Karpas-422 (cell line): Measurements from ENCODE around the gene GCAT. TPM values are rescaled to one million over a fixed set of nuclear protein-coding genes. Genes with fewer than 3 reads are reported as not detected.

ENCODE experiments used
- DNase-seq: peaks from one replicate; pipeline ENCODE4 v3.0.0-alpha.2; 2015
- H2AFZ ChIP-seq: fragments of 200-600 bp; sonication (generic); 2 replicates; pipeline ENCODE4 v1.6.1; 2014; ENCODE audit warnings: antibody characterized with exemption, low read length, mixed read lengths
- H3K27ac ChIP-seq: fragments of 200-600 bp; sonication (generic); 2 replicates; pipeline ENCODE4 v1.5.1; 2014; ENCODE audit warnings: mild to moderate bottlenecking, low read length, moderate library complexity
- H3K27me3 ChIP-seq: fragments of 200-600 bp; sonication (generic); 2 replicates; pipeline ENCODE4 v1.6.1; 2014; ENCODE audit warnings: low read length, mixed read lengths
- H3K36me3 ChIP-seq: fragments of 200-600 bp; sonication (generic); 2 replicates; pipeline ENCODE4 v1.6.1; 2014; ENCODE audit warnings: low read length, mixed read lengths; ENCODE audit not compliant: insufficient read depth
- H3K4me1 ChIP-seq: fragments of 200-600 bp; sonication (generic); 2 replicates; pipeline ENCODE4 v1.6.1; 2014; ENCODE audit warnings: mild to moderate bottlenecking, low read length, mixed read lengths
- H3K4me2 ChIP-seq: fragments of 200-600 bp; sonication (generic); 2 replicates; pipeline ENCODE4 v1.6.1; 2014; ENCODE audit warnings: low read length, low read depth, mild to moderate bottlenecking; ENCODE audit not compliant: poor library complexity, severe bottlenecking
- H3K4me3 ChIP-seq: fragments of 200-600 bp; sonication (generic); 2 replicates; pipeline ENCODE4 v1.5.1; 2014; ENCODE audit warnings: mild to moderate bottlenecking, antibody characterized with exemption, low read length, mixed read lengths
- H3K79me2 ChIP-seq: fragments of 200-600 bp; sonication (generic); 2 replicates; pipeline ENCODE4 v1.6.1; 2014; ENCODE audit warnings: mild to moderate bottlenecking, low read length, mixed read lengths
- H3K9ac ChIP-seq: fragments of 200-600 bp; sonication (generic); 2 replicates; pipeline ENCODE4 v1.6.0; 2014; ENCODE audit warnings: low read length
- H3K9me2 ChIP-seq: fragments of 200-600 bp; sonication (generic), shearing (Covaris generic); replicated peaks from 2 replicates; pipeline ENCODE4 v1.6.0; 2014; ENCODE audit warnings: mild to moderate bottlenecking, low read length, moderate library complexity; ENCODE audit not compliant: insufficient read depth
- H3K9me3 ChIP-seq: fragments of 300-700, 200-600 bp; sonication (generic); 2 replicates; pipeline ENCODE4 v1.6.1; 2014; ENCODE audit warnings: low read length, mixed read lengths
- H4K20me1 ChIP-seq: fragments of 200-600 bp; sonication (generic); 2 replicates; pipeline ENCODE4 v1.6.1; 2014; ENCODE audit warnings: mild to moderate bottlenecking, antibody characterized with exemption, low read length, low read depth; ENCODE audit not compliant: insufficient read depth
- total RNA-seq: library from RNA; depleted of rRNA; stranded (reverse); fragments of >200 nt; shearing (Covaris generic); gene quantifications from 2 replicates; pipeline ENCODE4 v1.2.3, GENCODE V29; 2014; ENCODE audit warnings: low replicate concordance

Gene GCAT
- total RNA-seq, 1 experiment from 2014 or later: 36.6 TPM

GRCh38 chr22:37803195-37803638 is 4.5 kb upstream of the GCAT start:
- Histone ChIP-seq H3K4me3 (no peak overlapping the region), H3K27ac (no peak overlapping the region), H3K9me3 (no peaks in the 10 kb centered on the region), H3K4me2 (no peak overlapping the region), H3K79me2 (peaks cover 3% of the 10 kb centered on the region), H3K9ac (no peak overlapping the region), H3K36me3 (no peaks in the 10 kb centered on the region), H2AFZ (no peak overlapping the region), H3K9me2 (no peaks in the 10 kb centered on the region), H3K4me1 (peaks cover 12% of the 10 kb centered on the region), H4K20me1 (no peaks in the 10 kb centered on the region), H3K27me3 (no peaks in the 10 kb centered on the region)
- no peak for DNase-seq

DNA sequence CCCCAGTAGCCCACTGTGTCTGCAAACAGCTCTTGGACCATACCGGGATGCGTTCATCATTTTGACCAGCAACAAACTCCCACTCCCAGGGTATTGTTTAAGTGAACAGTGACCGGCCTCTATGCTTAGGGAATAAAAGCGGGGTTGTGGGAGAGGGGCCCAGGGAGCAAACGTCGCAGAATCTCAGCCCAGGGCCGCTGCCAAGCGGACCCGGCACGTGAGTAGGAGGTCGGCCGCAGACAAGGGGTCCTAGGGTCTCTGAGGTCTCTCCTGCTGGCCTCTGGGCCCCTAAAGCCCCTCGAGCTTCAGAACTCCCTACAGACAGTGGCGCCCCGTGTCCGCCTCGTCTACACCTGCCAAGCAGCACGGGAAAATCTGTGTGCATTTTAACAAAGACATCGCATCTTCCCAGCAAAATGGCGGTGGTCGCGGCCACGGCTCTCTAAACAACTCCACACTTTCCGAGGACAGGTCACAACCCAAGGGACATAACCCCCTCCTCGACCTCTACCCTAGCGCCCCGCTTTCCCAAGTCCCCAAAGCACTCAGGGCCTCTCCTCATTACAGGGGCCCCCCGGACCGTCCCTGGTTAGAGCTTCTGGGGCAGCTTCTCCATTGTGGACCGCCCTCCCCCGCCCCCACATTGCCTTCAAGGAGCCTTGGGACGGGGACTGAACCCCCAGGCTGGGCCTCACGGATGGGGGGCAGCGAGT is 3.9 kb upstream of the GCAT start:
- H3K9ac ChIP-seq: no peak overlapping the region
- no peak overlapping the region for H3K4me2 ChIP-seq
- no peaks in the 10 kb centered on the region for H3K9me3 ChIP-seq
- no peaks in the 10 kb centered on the region for H3K9me2 ChIP-seq
- H3K4me1 ChIP-seq: peaks cover 15% of the 10 kb centered on the region
- H3K27me3 ChIP-seq: no peaks in the 10 kb centered on the region
- no peak overlapping the region for H3K4me3 ChIP-seq
- no peak for DNase-seq
- no peak overlapping the region for H2AFZ ChIP-seq
- no peaks in the 10 kb centered on the region for H3K36me3 ChIP-seq
- no peak overlapping the region for H3K27ac ChIP-seq
- peaks cover 8% of the 10 kb centered on the region for H3K79me2 ChIP-seq
- no peaks in the 10 kb centered on the region for H4K20me1 ChIP-seq

DNA sequence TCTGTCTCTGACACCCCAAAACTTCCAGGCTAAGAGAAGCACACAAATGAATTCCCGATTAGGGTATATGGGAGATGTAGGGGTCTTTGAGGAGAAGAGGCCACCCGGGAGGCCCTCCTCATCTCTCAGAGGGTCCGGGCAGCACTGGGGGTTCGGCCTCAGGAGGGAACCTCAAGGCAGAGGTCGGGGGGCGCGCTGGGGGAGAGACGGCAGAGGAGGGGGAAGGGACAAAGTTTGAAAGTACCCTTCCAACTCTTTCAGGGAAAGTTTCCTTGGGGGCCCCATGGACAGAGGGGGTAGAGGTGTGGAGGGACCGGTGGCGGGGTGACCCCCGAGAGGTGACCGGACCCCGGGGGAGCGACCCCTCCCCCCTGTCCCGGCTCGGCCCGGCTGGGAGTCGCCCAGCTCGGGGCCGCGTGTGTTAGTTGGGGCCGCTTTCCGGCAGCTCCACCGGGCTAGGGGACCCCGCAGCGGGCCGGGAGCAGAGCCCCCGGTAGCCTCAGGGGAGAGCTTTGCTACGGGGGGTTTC is 3.3 kb upstream of the GCAT start:
- H3K9ac ChIP-seq: no peak overlapping the region
- H3K9me3 ChIP-seq: no peaks in the 10 kb centered on the region
- H3K79me2 ChIP-seq: peaks cover 14% of the 10 kb centered on the region
- no peak for DNase-seq
- no peaks in the 10 kb centered on the region for H4K20me1 ChIP-seq
- no peaks in the 10 kb centered on the region for H3K9me2 ChIP-seq
- no peak overlapping the region for H2AFZ ChIP-seq
- no peaks in the 10 kb centered on the region for H3K36me3 ChIP-seq
- no peak overlapping the region for H3K4me2 ChIP-seq
- H3K27ac ChIP-seq: no peak overlapping the region
- H3K4me1 ChIP-seq: peaks cover 21% of the 10 kb centered on the region
- H3K4me3 ChIP-seq: no peak overlapping the region
- no peaks in the 10 kb centered on the region for H3K27me3 ChIP-seq

DNA sequence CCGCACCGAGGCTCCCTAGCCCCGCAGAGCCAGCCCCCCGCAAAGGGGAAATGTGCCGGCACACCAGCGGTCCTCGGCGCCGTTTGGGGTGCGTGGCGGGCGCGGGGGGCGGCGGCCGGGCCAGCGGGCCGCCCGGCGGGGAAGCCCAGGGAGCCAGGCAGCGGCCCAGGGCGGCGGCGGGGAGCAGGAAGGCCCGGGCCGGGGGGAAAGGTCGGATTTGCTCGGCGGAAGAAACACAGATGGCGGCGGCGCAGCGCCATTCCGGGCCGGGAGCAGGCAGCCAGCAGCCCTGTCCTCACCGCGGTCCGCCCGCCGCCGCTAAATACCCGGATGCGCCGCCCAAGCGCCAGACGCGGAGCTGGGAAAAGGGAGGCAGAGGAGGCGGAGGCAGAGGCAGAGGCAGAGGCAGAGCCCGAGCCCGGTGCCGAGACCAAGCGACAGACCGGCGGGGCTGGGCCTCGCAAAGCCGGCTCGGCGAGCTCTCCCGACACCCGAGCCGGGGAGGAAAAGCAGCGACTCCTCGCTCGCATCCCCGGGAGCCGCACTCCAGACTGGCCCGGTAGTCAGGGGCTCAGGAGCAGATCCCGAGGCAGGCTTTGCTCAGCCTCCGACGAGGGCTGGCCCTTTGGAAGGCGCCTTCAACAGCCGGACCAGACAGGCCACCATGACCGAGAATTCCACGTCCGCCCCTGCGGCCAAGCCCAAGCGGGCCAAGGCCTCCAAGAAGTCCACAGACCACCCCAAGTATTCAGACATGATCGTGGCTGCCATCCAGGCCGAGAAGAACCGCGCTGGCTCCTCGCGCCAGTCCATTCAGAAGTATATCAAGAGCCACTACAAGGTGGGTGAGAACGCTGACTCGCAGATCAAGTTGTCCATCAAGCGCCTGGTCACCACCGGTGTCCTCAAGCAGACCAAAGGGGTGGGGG is 2.6 kb upstream of the GCAT start:
- H3K9me3 ChIP-seq: no peaks in the 10 kb centered on the region
- no peak for DNase-seq
- no peaks in the 10 kb centered on the region for H3K36me3 ChIP-seq
- no peaks in the 10 kb centered on the region for H3K27me3 ChIP-seq
- no peaks in the 10 kb centered on the region for H4K20me1 ChIP-seq
- H3K4me3 ChIP-seq: no peak overlapping the region
- H3K9ac ChIP-seq: no peak overlapping the region
- H3K27ac ChIP-seq: no peak overlapping the region
- H3K9me2 ChIP-seq: no peaks in the 10 kb centered on the region
- H2AFZ ChIP-seq: no peak overlapping the region
- H3K4me2 ChIP-seq: no peak overlapping the region
- H3K79me2 ChIP-seq: peaks cover 21% of the 10 kb centered on the region
- peaks cover 22% of the 10 kb centered on the region for H3K4me1 ChIP-seq

- no peak for DNase-seq
- Histone ChIP-seq H3K4me2 (no peak overlapping the region), H3K9me3 (no peaks in the 10 kb centered on the region), H3K79me2 (peaks cover 23% of the 10 kb centered on the region), H3K9me2 (no peaks in the 10 kb centered on the region), H3K36me3 (no peaks in the 10 kb centered on the region), H3K27me3 (no peaks in the 10 kb centered on the region), H2AFZ (no peak overlapping the region), H3K27ac (no peak overlapping the region), H3K4me3 (no peak overlapping the region), H4K20me1 (no peaks in the 10 kb centered on the region), H3K9ac (no peak overlapping the region), H3K4me1 (peaks cover 22% of the 10 kb centered on the region)
Observed at GRCh38 chr22:37805810-37806277, 1.9 kb upstream of the GCAT start.

DNA sequence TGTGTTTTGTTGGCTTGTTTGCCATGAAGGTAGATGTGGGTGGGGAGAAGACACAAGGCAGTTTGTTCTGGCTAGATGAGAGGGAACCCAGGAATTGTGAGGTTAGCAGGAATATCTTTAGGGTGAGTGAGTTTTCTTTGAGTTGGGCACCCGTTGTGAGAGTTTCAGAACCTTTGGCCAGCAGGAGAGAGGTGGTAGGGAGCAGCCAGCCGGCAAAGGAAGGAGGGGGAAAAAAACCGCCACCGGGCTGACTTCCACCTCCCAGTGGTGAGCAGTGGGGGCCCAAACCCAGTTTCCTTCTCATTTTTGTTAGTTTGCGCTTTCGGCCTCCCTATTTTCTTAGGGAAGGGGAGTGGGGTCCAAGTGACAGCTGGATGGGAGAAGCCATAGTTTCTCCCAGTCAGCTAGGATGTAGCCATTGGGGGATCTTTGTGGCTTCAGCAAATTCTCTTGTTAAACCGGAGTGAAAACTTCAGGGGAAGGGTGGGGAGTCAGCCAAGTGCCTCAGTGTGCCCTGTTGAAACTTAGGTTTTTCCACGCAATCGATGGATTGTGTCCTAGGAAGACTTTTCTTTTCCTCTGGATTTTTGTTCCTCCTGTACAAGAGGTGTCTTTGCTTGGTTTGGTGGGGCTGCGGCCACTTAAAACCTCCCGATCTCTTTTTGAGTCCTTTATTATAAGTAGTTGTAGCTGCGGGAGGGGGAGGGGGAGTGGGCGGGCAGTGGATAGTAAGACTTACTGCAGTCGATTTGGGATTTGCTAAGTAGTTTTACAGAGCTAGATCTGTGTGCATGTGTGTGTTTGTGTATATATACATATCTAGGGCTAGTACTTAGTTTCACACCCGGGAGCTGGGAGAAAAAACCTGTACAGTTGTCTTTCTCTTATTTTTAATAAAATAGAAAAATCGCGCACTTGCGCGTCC is 1.1 kb upstream of the GCAT start:
- Histone ChIP-seq H3K4me2 (peak overlapping the region; percentile 73), H3K4me1 (peaks cover 22% of the 10 kb centered on the region), H4K20me1 (no peaks in the 10 kb centered on the region), H3K36me3 (no peaks in the 10 kb centered on the region), H3K9ac (peak overlapping the region; percentile 68), H3K27ac (no peak overlapping the region), H3K9me3 (no peaks in the 10 kb centered on the region), H3K9me2 (no peaks in the 10 kb centered on the region), H3K4me3 (peak overlapping the region; percentile 68), H3K27me3 (no peaks in the 10 kb centered on the region), H2AFZ (peak overlapping the region; percentile 86), H3K79me2 (peaks cover 25% of the 10 kb centered on the region)
- peak; percentile 54 for DNase-seq

DNA sequence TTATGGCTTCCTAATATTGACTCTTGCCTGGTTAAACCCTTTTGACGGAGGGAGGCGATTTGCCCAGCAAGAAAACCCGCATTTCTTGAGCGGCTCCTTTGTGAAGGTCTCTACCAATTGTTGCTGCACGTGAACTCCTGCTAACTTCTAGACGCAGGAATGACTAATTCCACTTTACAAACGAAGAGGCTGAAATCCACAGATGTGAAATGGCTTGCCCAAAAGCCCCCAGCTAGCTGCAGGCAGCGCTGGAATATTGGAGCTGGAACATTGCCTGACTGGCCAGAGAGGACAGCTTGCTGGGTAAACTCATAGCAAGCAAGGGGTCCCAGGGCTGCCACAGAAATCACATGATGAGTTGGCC is 542 bp downstream of the GCAT start:
- Histone ChIP-seq H3K4me2 (peak overlapping the region; percentile 73), H3K79me2 (peaks cover 25% of the 10 kb centered on the region), H3K9me2 (no peaks in the 10 kb centered on the region), H3K4me3 (peak overlapping the region; percentile 68), H3K36me3 (no peaks in the 10 kb centered on the region), H3K27me3 (no peaks in the 10 kb centered on the region), H4K20me1 (no peaks in the 10 kb centered on the region), H3K4me1 (peaks cover 22% of the 10 kb centered on the region), H3K27ac (no peak overlapping the region), H3K9me3 (no peaks in the 10 kb centered on the region), H2AFZ (peak overlapping the region; percentile 91; the same call in 1 of the 2 replicates), H3K9ac (peak overlapping the region; percentile 83)
- no peak for DNase-seq
